Measurements from ENCODE around the gene SH2D7.

Gene SH2D7

DNA sequence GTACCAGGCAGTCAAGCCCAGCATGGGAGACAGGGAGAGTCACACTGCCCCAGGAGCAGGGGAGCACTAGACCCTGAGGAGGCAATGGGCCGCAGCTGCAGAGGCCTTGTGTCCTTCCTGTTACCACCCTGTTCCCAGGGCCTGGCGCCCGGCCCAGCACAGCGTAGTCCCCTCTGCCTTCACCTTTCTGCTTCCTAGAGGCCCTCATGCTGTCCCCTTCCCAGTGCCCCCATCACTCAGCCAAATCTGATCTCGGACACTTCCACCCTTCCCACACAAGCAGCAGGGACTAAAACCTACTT, 8.0 kb upstream of the SH2D7 start:
- H3K4me3 ChIP-seq (ENCODE audit: low read length) = no peak overlapping the region
- TF ChIP-seq, protein P1, sequence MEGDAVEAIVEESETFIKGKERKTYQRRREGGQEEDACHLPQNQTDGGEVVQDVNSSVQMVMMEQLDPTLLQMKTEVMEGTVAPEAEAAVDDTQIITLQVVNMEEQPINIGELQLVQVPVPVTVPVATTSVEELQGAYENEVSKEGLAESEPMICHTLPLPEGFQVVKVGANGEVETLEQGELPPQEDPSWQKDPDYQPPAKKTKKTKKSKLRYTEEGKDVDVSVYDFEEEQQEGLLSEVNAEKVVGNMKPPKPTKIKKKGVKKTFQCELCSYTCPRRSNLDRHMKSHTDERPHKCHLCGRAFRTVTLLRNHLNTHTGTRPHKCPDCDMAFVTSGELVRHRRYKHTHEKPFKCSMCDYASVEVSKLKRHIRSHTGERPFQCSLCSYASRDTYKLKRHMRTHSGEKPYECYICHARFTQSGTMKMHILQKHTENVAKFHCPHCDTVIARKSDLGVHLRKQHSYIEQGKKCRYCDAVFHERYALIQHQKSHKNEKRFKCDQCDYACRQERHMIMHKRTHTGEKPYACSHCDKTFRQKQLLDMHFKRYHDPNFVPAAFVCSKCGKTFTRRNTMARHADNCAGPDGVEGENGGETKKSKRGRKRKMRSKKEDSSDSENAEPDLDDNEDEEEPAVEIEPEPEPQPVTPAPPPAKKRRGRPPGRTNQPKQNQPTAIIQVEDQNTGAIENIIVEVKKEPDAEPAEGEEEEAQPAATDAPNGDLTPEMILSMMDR (conservative IDR thresholded peaks at IDR 0.05; ENCODE audit: low read length) = no peak
- DNase-seq (ENCODE audit: low read depth) = no peak

GRCh38 chr15:78085928-78086327, 6.4 kb upstream of the SH2D7 start:
- TF ChIP-seq, protein P1 (conservative IDR thresholded peaks at IDR 0.05; ENCODE audit: low read length) = no peak
- DNase-seq (ENCODE audit: low read depth) = peak; percentile 92
- no peak overlapping the region for H3K4me3 ChIP-seq (ENCODE audit: low read length)

GRCh38 chr15:78087951-78088772, 4.2 kb upstream of the SH2D7 start:
- DNase-seq (ENCODE audit: low read depth) = no peak
- no peak overlapping the region for H3K4me3 ChIP-seq (ENCODE audit: low read length)
- TF ChIP-seq, protein P1 (conservative IDR thresholded peaks at IDR 0.05; ENCODE audit: low read length) = no peak

- TF ChIP-seq, protein P1 (conservative IDR thresholded peaks at IDR 0.05; ENCODE audit: low read length) = no peak
- DNase-seq (ENCODE audit: low read depth) = no peak
- no peak overlapping the region for H3K4me3 ChIP-seq (ENCODE audit: low read length)
These were observed 3.6 kb upstream of the SH2D7 start for GRCh38 chr15:78088773-78089080.

- DNase-seq (ENCODE audit: low read depth) = peak; percentile 42
- H3K4me3 ChIP-seq (ENCODE audit: low read length) = no peak overlapping the region
- TF ChIP-seq, protein P1 (conservative IDR thresholded peaks at IDR 0.05; ENCODE audit: low read length) = no peak
These were observed 1.8 kb upstream of the SH2D7 start for GRCh38 chr15:78090422-78091063.

DNA sequence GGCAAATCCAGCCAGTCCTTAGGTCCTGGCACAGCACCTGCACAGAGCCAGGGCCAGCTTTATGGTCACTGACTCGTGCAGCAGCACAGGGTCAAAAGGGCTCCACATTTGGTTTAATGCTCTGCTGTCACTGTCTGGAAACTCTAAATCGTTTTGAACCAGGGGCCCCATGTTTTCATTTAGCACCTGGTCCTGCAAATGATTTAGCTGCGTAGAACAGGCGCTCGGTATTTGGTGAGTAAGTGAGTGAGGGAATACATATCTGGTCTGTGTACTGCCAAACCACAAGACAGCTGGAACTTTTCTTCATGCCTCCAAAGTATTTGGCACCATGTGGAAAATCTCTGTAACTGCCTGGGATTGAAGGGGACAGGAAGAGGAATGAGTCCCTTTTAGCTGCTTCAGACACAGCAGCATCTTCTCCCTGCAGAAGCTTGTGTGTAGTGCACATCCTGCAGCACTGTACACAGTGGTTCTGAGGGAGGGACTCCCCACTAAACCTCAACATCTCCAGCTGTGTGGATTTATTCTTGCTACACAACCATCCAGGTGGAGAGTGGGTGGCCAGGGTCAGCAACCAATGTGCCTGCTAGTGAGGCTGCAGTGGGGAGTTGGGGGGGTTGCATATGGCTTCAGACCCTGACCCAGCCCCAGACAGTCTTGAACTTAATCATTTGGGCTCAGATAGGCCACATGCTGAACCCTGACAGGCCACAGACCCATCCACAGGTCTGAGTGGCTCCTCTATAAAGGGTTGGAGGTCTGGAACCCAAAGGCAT, 1.1 kb downstream of the SH2D7 start:
- TF ChIP-seq, protein P1 (conservative IDR thresholded peaks at IDR 0.05; ENCODE audit: low read length) = no peak; the same call in 1 of the 2 replicates
- peak; percentile 96 for DNase-seq (ENCODE audit: low read depth)
- H3K4me3 ChIP-seq (ENCODE audit: low read length) = no peak overlapping the region

Data from AG10803 (cell line).